ENCODE measurements around the gene GPR157.

The GPR157 gene

GRCh38 chr1:9073143-9073542, 55.8 kb downstream of the GPR157 start:
- no peaks in the 10 kb centered on the region for H3K79me1 ChIP-seq (ENCODE audit: low read depth, low read length)

GRCh38 chr1:9071554-9072235, 57.2 kb downstream of the GPR157 start:
- Histone ChIP-seq H3K36me3 (replicated peaks in 1 of 2; ENCODE audit: control insufficient read depth in 2 of 2, insufficient read depth in 2 of 2, low read length in 2 of 2) (no peaks in the 10 kb centered on the region), H2BK120ac (ENCODE audit: low read depth, low read length) (no peak overlapping the region), H3K4ac (ENCODE audit: low read length) (no peak overlapping the region), H2AFZ (ENCODE audit: low read length) (no peak overlapping the region), H3K79me1 (ENCODE audit: low read depth, low read length) (no peaks in the 10 kb centered on the region), H4K91ac (ENCODE audit: low read depth, low read length, poor library complexity) (no peak overlapping the region), H2AK5ac (ENCODE audit: low read depth, low read length) (no peak overlapping the region), H3K9ac (ENCODE audit: low read depth, low read length, poor library complexity) (peak overlapping the region; percentile 30), H3K23ac (ENCODE audit: low read depth, low read length, poor library complexity) (no peak overlapping the region), H3K4me3 (ENCODE audit: low read length in 2 of 2) (no peak overlapping the region), H2BK5ac (ENCODE audit: low read length) (no peak overlapping the region), H3K18ac (ENCODE audit: low read length) (peak overlapping the region; percentile 67), H2BK15ac (ENCODE audit: low read length) (no peak overlapping the region), H2BK12ac (ENCODE audit: low read length) (no peak overlapping the region), H4K8ac (ENCODE audit: low read depth, low read length) (no peak overlapping the region), H3K9me3 (replicated peaks in 1 of 2; ENCODE audit: control insufficient read depth in 2 of 2, insufficient read depth in 1 of 2, low read depth in 1 of 2, low read length in 2 of 2) (no peaks in the 10 kb centered on the region), H3K14ac (ENCODE audit: low read length) (no peak overlapping the region), H3K4me2 (ENCODE audit: insufficient read depth, low read length, poor library complexity, severe bottlenecking) (no peak overlapping the region), H3K4me1 (ENCODE audit: control insufficient read depth in 2 of 2, insufficient read depth in 1 of 2, low read depth in 1 of 2, low read length in 2 of 2) (peaks cover 0 to 8% of the 10 kb centered on the region in 2 donors), H3K27ac (replicated peaks; ENCODE audit: low read length) (no peak overlapping the region), H3K27me3 (ENCODE audit: control insufficient read depth in 3 of 3, insufficient read depth in 3 of 3, low read depth in 1 of 3, low read length in 3 of 3) (no peaks in the 10 kb centered on the region)
- DNase-seq (ENCODE audit: low spot score) = no peak
- WGBS, 2 donors (ENCODE audit: extremely low coverage in 2 of 2, insufficient read length in 2 of 2, insufficient replicate concordance in 1 of 2) = no CpG with 5 or more reads among the region's 50 CpGs

More at GRCh38 chr1:9073143-9073542, 55.8 kb downstream of the GPR157 start:
- Histone ChIP-seq H3K4me3 (ENCODE audit: low read length in 2 of 2) (no peak overlapping the region), H3K36me3 (replicated peaks in 1 of 2; ENCODE audit: control insufficient read depth in 2 of 2, insufficient read depth in 2 of 2, low read length in 2 of 2) (no peaks in the 10 kb centered on the region), H2AK5ac (ENCODE audit: low read depth, low read length) (no peak overlapping the region), H3K27me3 (ENCODE audit: control insufficient read depth in 3 of 3, insufficient read depth in 3 of 3, low read depth in 1 of 3, low read length in 3 of 3) (no peaks in the 10 kb centered on the region), H3K4ac (ENCODE audit: low read length) (no peak overlapping the region), H3K14ac (ENCODE audit: low read length) (no peak overlapping the region), H2BK5ac (ENCODE audit: low read length) (no peak overlapping the region), H3K18ac (ENCODE audit: low read length) (peak overlapping the region; percentile 42), H2AFZ (ENCODE audit: low read length) (no peak overlapping the region), H2BK15ac (ENCODE audit: low read length) (no peak overlapping the region), H4K8ac (ENCODE audit: low read depth, low read length) (no peak overlapping the region), H3K9ac (ENCODE audit: low read depth, low read length, poor library complexity) (no peak overlapping the region), H3K4me1 (ENCODE audit: control insufficient read depth in 2 of 2, insufficient read depth in 1 of 2, low read depth in 1 of 2, low read length in 2 of 2) (peaks cover 0 to 10% of the 10 kb centered on the region in 2 donors), H2BK12ac (ENCODE audit: low read length) (no peak overlapping the region), H3K9me3 (replicated peaks in 1 of 2; ENCODE audit: control insufficient read depth in 2 of 2, insufficient read depth in 1 of 2, low read depth in 1 of 2, low read length in 2 of 2) (no peaks in the 10 kb centered on the region), H3K27ac (replicated peaks; ENCODE audit: low read length) (no peak overlapping the region), H3K4me2 (ENCODE audit: insufficient read depth, low read length, poor library complexity, severe bottlenecking) (no peak overlapping the region), H2BK120ac (ENCODE audit: low read depth, low read length) (no peak overlapping the region), H3K23ac (ENCODE audit: low read depth, low read length, poor library complexity) (no peak overlapping the region), H4K91ac (ENCODE audit: low read depth, low read length, poor library complexity) (no peak overlapping the region)
- DNase-seq (ENCODE audit: low spot score) = no peak
- no CpG with 5 or more reads among the region's 3 CpGs for WGBS, 2 donors (ENCODE audit: extremely low coverage in 2 of 2, insufficient read length in 2 of 2, insufficient replicate concordance in 1 of 2)

GRCh38 chr1:9070486-9070885, 58.4 kb downstream of the GPR157 start:
- H2AFZ ChIP-seq (ENCODE audit: low read length) = no peak overlapping the region
- no peak for DNase-seq (ENCODE audit: low spot score)
- H2AK5ac ChIP-seq (ENCODE audit: low read depth, low read length) = no peak overlapping the region
- no peak overlapping the region for H3K14ac ChIP-seq (ENCODE audit: low read length)
- no peak overlapping the region for H3K4me3 ChIP-seq (ENCODE audit: low read length in 2 of 2)
- H3K36me3 ChIP-seq (replicated peaks in 1 of 2; ENCODE audit: control insufficient read depth in 2 of 2, insufficient read depth in 2 of 2, low read length in 2 of 2) = no peaks in the 10 kb centered on the region
- no peak overlapping the region for H2BK15ac ChIP-seq (ENCODE audit: low read length)
- H4K8ac ChIP-seq (ENCODE audit: low read depth, low read length) = no peak overlapping the region
- no peak overlapping the region for H3K27ac ChIP-seq (replicated peaks; ENCODE audit: low read length)
- H2BK120ac ChIP-seq (ENCODE audit: low read depth, low read length) = no peak overlapping the region
- no peak overlapping the region for H3K9ac ChIP-seq (ENCODE audit: low read depth, low read length, poor library complexity)
- no peak overlapping the region for H3K4ac ChIP-seq (ENCODE audit: low read length)
- no peak overlapping the region for H4K91ac ChIP-seq (ENCODE audit: low read depth, low read length, poor library complexity)
- peak overlapping the region; percentile 44 for H3K18ac ChIP-seq (ENCODE audit: low read length)
- H3K27me3 ChIP-seq (ENCODE audit: control insufficient read depth in 3 of 3, insufficient read depth in 3 of 3, low read depth in 1 of 3, low read length in 3 of 3) = no peaks in the 10 kb centered on the region
- no peak overlapping the region for H3K23ac ChIP-seq (ENCODE audit: low read depth, low read length, poor library complexity)
- no peak overlapping the region for H2BK5ac ChIP-seq (ENCODE audit: low read length)
- no peak overlapping the region for H2BK12ac ChIP-seq (ENCODE audit: low read length)
- H3K9me3 ChIP-seq (replicated peaks in 1 of 2; ENCODE audit: control insufficient read depth in 2 of 2, insufficient read depth in 1 of 2, low read depth in 1 of 2, low read length in 2 of 2) = no peaks in the 10 kb centered on the region
- H3K4me2 ChIP-seq (ENCODE audit: insufficient read depth, low read length, poor library complexity, severe bottlenecking) = no peak overlapping the region
- no peaks in the 10 kb centered on the region for H3K79me1 ChIP-seq (ENCODE audit: low read depth, low read length)
- peaks cover 0 to 8% of the 10 kb centered on the region in 2 donors for H3K4me1 ChIP-seq (ENCODE audit: control insufficient read depth in 2 of 2, insufficient read depth in 1 of 2, low read depth in 1 of 2, low read length in 2 of 2)
- WGBS, 2 donors (ENCODE audit: extremely low coverage in 2 of 2, insufficient read length in 2 of 2, insufficient replicate concordance in 1 of 2) = no CpG with 5 or more reads among the region's 7 CpGs

GRCh38 chr1:9069326-9070100, 59.4 kb downstream of the GPR157 start, which contains the start of gene SLC2A5:
Gene SLC2A5, minus strand, starts transcription at chr1:9069635. Its CDS starts 99 bp downstream, at chr1:9069536.
- no peaks in the 10 kb centered on the region for H3K36me3 ChIP-seq (replicated peaks in 1 of 2; ENCODE audit: control insufficient read depth in 2 of 2, insufficient read depth in 2 of 2, low read length in 2 of 2)
- H3K27me3 ChIP-seq (ENCODE audit: control insufficient read depth in 3 of 3, insufficient read depth in 3 of 3, low read depth in 1 of 3, low read length in 3 of 3) = no peaks in the 10 kb centered on the region
- H4K91ac ChIP-seq (ENCODE audit: low read depth, low read length, poor library complexity) = no peak within 1 kb of the TSS
- H3K4me3 ChIP-seq (ENCODE audit: low read length in 2 of 2) = no peak within 1 kb of the TSS
- no peak within 1 kb of the TSS for H3K4ac ChIP-seq (ENCODE audit: low read length)
- no peak within 1 kb of the TSS for H4K8ac ChIP-seq (ENCODE audit: low read depth, low read length)
- DNase-seq (ENCODE audit: low spot score) = no peak
- peak within 1 kb of the TSS; percentile 16 for H2AFZ ChIP-seq (ENCODE audit: low read length)
- no peak within 1 kb of the TSS for H2BK120ac ChIP-seq (ENCODE audit: low read depth, low read length)
- no peaks in the 10 kb centered on the region for H3K9me3 ChIP-seq (replicated peaks in 1 of 2; ENCODE audit: control insufficient read depth in 2 of 2, insufficient read depth in 1 of 2, low read depth in 1 of 2, low read length in 2 of 2)
- H3K27ac ChIP-seq (replicated peaks; ENCODE audit: low read length) = no peak within 1 kb of the TSS
- no CpG with 5 or more reads among the region's 8 CpGs for WGBS, 2 donors (ENCODE audit: extremely low coverage in 2 of 2, insufficient read length in 2 of 2, insufficient replicate concordance in 1 of 2)
- H3K79me1 ChIP-seq (ENCODE audit: low read depth, low read length) = no peaks in the 10 kb centered on the region
- H3K4me2 ChIP-seq (ENCODE audit: insufficient read depth, low read length, poor library complexity, severe bottlenecking) = peak within 1 kb of the TSS; percentile 23
- H3K9ac ChIP-seq (ENCODE audit: low read depth, low read length, poor library complexity) = no peak within 1 kb of the TSS
- no peak within 1 kb of the TSS for H2BK5ac ChIP-seq (ENCODE audit: low read length)
- H3K23ac ChIP-seq (ENCODE audit: low read depth, low read length, poor library complexity) = no peak within 1 kb of the TSS
- H2BK15ac ChIP-seq (ENCODE audit: low read length) = no peak within 1 kb of the TSS
- peaks cover 0 to 9% of the 10 kb centered on the region in 2 donors for H3K4me1 ChIP-seq (ENCODE audit: control insufficient read depth in 2 of 2, insufficient read depth in 1 of 2, low read depth in 1 of 2, low read length in 2 of 2)
- no peak within 1 kb of the TSS for H2AK5ac ChIP-seq (ENCODE audit: low read depth, low read length)
- H3K18ac ChIP-seq (ENCODE audit: low read length) = peak within 1 kb of the TSS; percentile 66
- no peak within 1 kb of the TSS for H2BK12ac ChIP-seq (ENCODE audit: low read length)
- H3K14ac ChIP-seq (ENCODE audit: low read length) = no peak within 1 kb of the TSS
